Measurements from ENCODE around the gene TRAF1. TPM values are rescaled to one million over a fixed set of nuclear protein-coding genes. Genes with fewer than 3 reads are reported as not detected.

TRAF1 gene
- total RNA-seq, 4 donors from 2014 or later: 2.5 to 5.7 (median 2.8) TPM

DNA sequence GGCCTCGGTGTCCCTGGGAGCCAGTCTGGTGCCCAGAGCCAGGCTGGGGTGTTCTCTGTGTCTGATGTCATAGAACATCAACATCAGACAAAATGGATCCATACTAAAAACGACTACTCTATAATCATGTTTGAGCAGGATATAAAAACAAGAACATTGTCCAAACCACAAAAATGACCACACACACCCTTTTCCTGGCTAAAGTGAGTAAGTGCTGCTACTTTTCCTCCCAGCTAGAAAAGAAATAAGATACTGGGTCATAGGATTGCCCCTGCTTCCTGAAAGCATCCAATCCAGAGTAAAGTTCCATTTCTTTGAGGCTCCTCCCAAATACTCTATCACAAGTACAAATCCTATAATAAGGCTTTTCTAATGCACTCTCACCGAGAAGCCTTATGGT lies 19.7 kb upstream of the TRAF1 start:
- no peak for TF ChIP-seq POLR2A (IDR thresholded peaks at IDR 0.05)
- TF ChIP-seq, protein P1, sequence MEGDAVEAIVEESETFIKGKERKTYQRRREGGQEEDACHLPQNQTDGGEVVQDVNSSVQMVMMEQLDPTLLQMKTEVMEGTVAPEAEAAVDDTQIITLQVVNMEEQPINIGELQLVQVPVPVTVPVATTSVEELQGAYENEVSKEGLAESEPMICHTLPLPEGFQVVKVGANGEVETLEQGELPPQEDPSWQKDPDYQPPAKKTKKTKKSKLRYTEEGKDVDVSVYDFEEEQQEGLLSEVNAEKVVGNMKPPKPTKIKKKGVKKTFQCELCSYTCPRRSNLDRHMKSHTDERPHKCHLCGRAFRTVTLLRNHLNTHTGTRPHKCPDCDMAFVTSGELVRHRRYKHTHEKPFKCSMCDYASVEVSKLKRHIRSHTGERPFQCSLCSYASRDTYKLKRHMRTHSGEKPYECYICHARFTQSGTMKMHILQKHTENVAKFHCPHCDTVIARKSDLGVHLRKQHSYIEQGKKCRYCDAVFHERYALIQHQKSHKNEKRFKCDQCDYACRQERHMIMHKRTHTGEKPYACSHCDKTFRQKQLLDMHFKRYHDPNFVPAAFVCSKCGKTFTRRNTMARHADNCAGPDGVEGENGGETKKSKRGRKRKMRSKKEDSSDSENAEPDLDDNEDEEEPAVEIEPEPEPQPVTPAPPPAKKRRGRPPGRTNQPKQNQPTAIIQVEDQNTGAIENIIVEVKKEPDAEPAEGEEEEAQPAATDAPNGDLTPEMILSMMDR (IDR thresholded peaks at IDR 0.05): no peak
- no peak for DNase-seq
- Histone ChIP-seq H3K9me3 (no peaks in the 10 kb centered on the region), H3K4me1 (peaks cover 0 to 36% (median 21%) of the 10 kb centered on the region in 3 donors), H3K4me3 (no peak overlapping the region), H3K27ac (no peak overlapping the region), H3K27me3 (no peaks in the 10 kb centered on the region), H3K36me3 (no peaks in the 10 kb centered on the region)
- WGBS, 2 donors: 76 to 79% methylated on average over 3 of the region's 3 CpGs
- intact Hi-C loops (cut with DNase I): no loop called here

DNA sequence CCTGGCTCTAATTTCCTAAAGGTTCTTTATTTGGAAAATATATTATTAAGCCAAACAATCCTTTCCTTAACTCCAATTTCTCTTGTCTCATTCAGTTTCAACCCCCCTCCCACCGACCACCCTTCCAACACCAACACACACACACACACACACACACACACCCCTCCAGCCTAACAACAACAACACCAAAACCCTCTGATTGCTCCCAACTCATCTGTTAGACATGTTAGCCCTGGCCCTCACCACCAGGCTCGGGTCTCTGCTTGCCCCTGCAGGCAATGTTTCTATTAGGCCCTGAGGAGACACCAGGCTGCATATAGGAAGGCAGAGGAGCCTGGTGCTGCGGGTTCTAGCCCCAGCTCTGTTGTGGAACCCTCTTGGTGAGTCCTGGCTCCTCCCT lies 18.4 kb upstream of the TRAF1 start:
- peak overlapping the region in 3 of 4 donors; percentile 22 to 91 (median 68) for H3K27ac ChIP-seq

GRCh38 chr9:120944434-120944843 lies 17.8 kb upstream of the TRAF1 start:
- DNase-seq: no peak
- TF ChIP-seq, protein P1 (IDR thresholded peaks at IDR 0.05): no peak
- no peak for TF ChIP-seq POLR2A (IDR thresholded peaks at IDR 0.05)
- no peaks in the 10 kb centered on the region for H3K36me3 ChIP-seq
- peak overlapping the region; percentile 22 to 91 (median 66) for H3K27ac ChIP-seq
- H3K27me3 ChIP-seq: no peaks in the 10 kb centered on the region
- H3K9me3 ChIP-seq: no peaks in the 10 kb centered on the region
- WGBS, 2 donors: 39 to 45% methylated on average over 4 of the region's 4 CpGs
- intact Hi-C loops (cut with DNase I): no loop called here
- H3K4me1 ChIP-seq: peaks cover 0 to 54% (median 29%) of the 10 kb centered on the region in 3 donors
- no peak overlapping the region for H3K4me3 ChIP-seq

More for the DNA sequence above, 18.4 kb upstream of the TRAF1 start:
- WGBS, 2 donors: 71 to 73% methylated on average over 1 to 3 of the region's 3 CpGs
- TF ChIP-seq, protein P1 (IDR thresholded peaks at IDR 0.05): no peak
- no peak for TF ChIP-seq POLR2A (IDR thresholded peaks at IDR 0.05)
- Histone ChIP-seq H3K36me3 (no peaks in the 10 kb centered on the region), H3K4me1 (peaks cover 0 to 49% (median 29%) of the 10 kb centered on the region in 3 donors), H3K4me3 (no peak overlapping the region), H3K9me3 (no peaks in the 10 kb centered on the region), H3K27me3 (no peaks in the 10 kb centered on the region)
- intact Hi-C loops (cut with DNase I): no loop called here
- no peak for DNase-seq

GRCh38 chr9:120942186-120943001 lies 15.8 kb upstream of the TRAF1 start:
- intact Hi-C loops (cut with DNase I): no loop called here
- WGBS, 2 donors: 35 to 45% methylated on average over 7 to 8 of the region's 8 CpGs
- no peak for DNase-seq
- no peaks in the 10 kb centered on the region for H3K9me3 ChIP-seq
- peaks cover 0 to 66% (median 29%) of the 10 kb centered on the region in 3 donors for H3K4me1 ChIP-seq
- no peaks in the 10 kb centered on the region for H3K27me3 ChIP-seq
- TF ChIP-seq, protein P1 (IDR thresholded peaks at IDR 0.05): no peak
- no peak for TF ChIP-seq POLR2A (IDR thresholded peaks at IDR 0.05)
- H3K4me3 ChIP-seq: no peak overlapping the region
- no peaks in the 10 kb centered on the region for H3K36me3 ChIP-seq
- H3K27ac ChIP-seq: peak overlapping the region; percentile 67 to 91 (median 78)

GRCh38 chr9:120941046-120941770 lies 14.6 kb upstream of the TRAF1 start:
- intact Hi-C loops (cut with DNase I): no loop called here
- TF ChIP-seq, protein P1 (IDR thresholded peaks at IDR 0.05): no peak
- TF ChIP-seq POLR2A (IDR thresholded peaks at IDR 0.05): no peak
- Histone ChIP-seq H3K27ac (peak overlapping the region in 3 of 4 donors; percentile 61 to 91 (median 68)), H3K9me3 (no peaks in the 10 kb centered on the region), H3K4me3 (no peak overlapping the region), H3K4me1 (peaks cover 2 to 77% (median 40%) of the 10 kb centered on the region in 3 donors), H3K36me3 (no peaks in the 10 kb centered on the region), H3K27me3 (no peaks in the 10 kb centered on the region)
- WGBS, 2 donors: 56 to 58% methylated on average over 6 of the region's 6 CpGs
- DNase-seq: no peak

Data from esophagus squamous epithelium (tissue), 5 donors.